ES-I3 (cell line): Measurements from ENCODE around the gene IFI35.
"Not testable (repeated sequence)": the region's sequence is repeated elsewhere in the genome, so short reads cannot be mapped to it uniquely, and the experiment has no call there.

ENCODE experiments used
- H3K36me3 ChIP-seq: 2 replicates; pipeline ENCODE4 v1.6.1; 2013; ENCODE audit warnings: mild to moderate bottlenecking, low read length, control low read depth, moderate library complexity; ENCODE audit not compliant: insufficient read depth
- H3K4me1 ChIP-seq: 2 replicates; pipeline ENCODE4 v1.6.1; 2013; ENCODE audit warnings: mild to moderate bottlenecking, control low read depth, low read length; ENCODE audit not compliant: insufficient read depth
- H3K9ac ChIP-seq: 2 replicates; pipeline ENCODE4 v1.6.1; 2013; ENCODE audit warnings: low read depth, mild to moderate bottlenecking, low read length, moderate library complexity
- H3K9me3 ChIP-seq: 2 replicates; pipeline ENCODE4 v1.6.1; 2013; ENCODE audit warnings: mild to moderate bottlenecking, low read length, moderate library complexity; ENCODE audit not compliant: control insufficient read depth, insufficient read depth

The IFI35 gene

DNA sequence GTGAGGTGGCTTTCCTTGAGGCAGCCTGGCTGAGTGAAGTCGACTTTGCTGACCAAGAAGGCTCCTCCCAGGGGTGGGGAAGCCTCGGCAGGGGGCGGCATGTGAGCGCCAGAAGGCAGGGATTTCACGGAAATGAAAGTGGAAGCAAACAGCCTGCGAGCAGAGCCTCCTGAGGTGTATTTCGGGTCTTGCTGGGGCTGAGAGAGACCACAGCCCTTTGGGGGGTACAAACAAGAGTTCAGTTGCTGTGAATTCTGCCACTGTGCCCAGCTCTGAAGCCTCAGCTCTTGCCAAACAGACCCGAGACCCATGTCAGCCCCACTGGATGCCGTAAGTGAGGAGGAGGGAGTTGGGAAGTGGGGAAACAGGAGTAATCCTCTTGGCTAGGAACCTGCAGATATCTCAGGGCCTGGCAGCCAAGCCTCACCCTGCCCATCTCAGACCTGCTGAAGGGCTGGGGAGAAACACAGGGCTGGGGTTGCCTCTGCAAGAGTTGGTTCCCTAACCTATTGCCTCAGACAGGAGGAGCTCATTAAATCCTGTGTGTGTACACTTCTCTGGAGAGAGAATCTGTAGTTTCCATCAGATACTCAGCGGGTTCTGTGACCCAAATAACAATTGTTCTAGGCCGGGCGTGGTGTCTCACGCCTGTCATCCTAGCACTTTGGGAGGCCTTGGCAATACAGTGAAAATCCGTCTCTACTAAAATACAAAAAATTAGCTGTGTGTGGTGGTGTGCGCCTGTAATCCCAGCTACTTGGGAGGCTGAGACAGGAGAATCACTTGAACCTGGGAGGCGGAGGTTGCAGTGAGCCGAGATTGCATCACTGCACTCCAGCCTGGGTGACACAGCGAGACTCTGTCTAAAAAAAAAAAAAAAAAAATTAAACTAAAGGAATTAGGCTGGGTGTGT is at the start of gene IFI35:
Gene IFI35 (plus strand): TSS at position 146 of the 913 bp plus-strand sequence. CDS start 164 bp downstream, at position 310.
- H3K9ac ChIP-seq, result peak within 1 kb of the TSS; percentile 51
- H3K36me3 ChIP-seq, result peaks cover 7% of the 10 kb centered on the region
- no peaks in the 10 kb centered on the region for H3K9me3 ChIP-seq
- no peaks in the 10 kb centered on the region for H3K4me1 ChIP-seq

DNA sequence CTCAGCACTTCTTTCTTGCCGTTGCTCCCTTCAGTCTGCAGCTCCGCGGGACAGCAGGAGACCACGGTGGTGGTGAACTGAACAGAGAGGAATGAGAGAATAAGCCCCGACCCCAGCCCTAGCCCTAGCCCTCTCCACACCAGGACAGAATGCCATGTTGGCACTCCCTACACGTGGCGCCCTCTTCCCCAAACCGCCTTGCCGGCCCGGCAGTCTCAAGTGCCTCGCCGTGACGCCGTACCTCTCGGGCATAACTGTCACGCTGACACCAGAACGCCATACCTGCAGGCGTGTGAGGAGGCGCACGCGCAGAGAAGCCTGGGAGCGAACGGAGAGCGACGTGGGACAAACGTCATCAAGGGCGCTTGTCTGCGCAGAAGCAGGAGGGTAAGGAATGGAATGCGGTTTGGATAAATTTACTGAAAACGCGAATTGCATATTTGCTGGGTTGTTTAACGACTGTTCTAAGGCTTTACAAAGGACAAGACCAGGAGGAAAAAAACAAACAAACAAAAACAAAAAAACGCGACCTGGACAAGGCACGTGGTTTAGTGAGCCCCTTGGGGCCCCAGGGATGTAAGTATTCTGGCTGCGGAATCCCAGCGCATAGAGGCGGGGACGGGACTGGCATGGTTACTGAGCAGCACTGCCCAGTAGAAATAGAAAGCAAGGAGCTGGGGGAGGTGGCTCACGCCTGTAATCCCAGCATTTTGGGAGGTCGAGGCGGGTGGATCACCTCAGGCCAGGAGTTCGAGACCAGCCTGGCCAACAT is 42.2 kb upstream of the IFI35 start, which contains the start of gene AARSD1:
Gene AARSD1 (minus strand): TSS at position 294 of the 772 bp plus-strand sequence. CDS start 14 bp downstream, at position 280.
- Histone ChIP-seq H3K9ac (peak within 1 kb of the TSS; percentile 86), H3K9me3 (no peaks in the 10 kb centered on the region), H3K36me3 (peaks cover 25% of the 10 kb centered on the region), H3K4me1 (peaks cover 5% of the 10 kb centered on the region)

DNA sequence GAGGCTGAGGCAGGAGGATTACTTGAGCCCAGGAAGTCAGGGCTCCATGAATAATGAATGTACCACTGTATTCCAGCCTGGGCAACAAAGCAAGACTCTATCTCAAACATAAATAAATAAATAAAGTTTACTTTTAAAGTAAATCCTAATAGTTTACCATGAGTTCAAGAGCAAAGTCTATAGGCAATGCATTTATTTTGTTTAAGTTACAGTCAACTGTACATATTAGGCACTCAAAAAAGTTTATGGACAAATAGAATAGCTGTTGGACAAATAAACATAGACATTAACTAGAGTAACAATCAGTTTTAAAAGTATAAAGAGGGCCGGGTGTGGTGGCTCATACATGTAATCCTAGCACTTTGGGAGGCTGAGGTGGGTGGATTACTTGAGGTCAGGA is 38.7 kb upstream of the IFI35 start:
- Histone ChIP-seq H3K9me3 (no peaks in the 10 kb centered on the region), H3K9ac (no peak overlapping the region), H3K36me3 (no peaks in the 10 kb centered on the region; the same call in 1 of the 2 replicates), H3K4me1 (peaks cover 5% of the 10 kb centered on the region)

DNA sequence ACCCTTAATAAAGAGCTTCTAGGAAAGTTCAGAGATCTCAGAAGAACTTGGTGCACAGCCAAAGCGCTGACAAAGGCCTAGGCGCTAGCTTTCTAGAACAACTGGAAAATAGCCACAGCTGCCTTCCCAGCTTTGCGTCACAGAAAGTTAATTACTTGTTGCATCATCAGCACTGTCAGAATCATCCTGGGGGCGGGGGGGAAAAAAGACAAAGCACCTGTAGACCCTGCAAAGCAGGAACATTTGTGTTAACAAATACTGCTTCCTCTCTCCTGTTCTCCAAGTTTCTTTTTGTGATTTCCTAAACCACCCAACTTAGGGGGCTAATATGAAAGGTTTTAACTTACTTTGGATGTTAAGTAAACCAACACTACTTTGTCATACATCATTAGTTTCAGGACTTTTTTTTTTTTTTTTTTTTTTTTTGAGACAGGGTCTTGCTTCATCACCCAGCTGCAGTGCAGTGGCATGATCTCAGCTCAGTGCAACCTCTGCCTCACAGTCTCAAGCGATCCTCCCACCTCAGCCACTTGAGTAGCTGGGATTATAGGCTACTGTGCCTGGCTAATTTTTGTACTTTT is 37.5 kb upstream of the IFI35 start:
- H3K4me1 ChIP-seq, result no peaks in the 10 kb centered on the region
- no peak overlapping the region for H3K9ac ChIP-seq
- H3K36me3 ChIP-seq, result no peaks in the 10 kb centered on the region; the same call in 1 of the 2 replicates
- H3K9me3 ChIP-seq, result no peaks in the 10 kb centered on the region

DNA sequence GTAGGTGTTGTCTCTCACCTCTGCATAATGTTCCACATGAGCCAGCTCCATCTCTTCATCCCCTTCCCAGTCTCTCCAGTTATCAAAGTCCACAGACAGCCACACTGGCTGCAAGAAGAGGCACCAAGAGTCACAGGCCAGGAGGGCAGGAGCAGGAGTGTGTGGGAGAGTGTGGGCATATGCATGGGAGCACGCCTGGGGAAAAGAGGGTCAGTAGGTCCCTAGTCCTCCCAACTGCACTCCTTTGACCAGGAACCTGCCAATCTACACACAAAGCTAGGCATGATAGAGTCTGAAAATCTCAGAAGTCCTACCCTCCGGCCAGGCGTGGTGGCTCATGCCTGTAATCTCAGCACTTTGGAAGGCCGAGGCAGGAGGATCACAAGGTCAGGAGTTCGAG is 35.0 kb upstream of the IFI35 start:
- no peaks in the 10 kb centered on the region for H3K9me3 ChIP-seq
- H3K9ac ChIP-seq, result no peak overlapping the region
- no peaks in the 10 kb centered on the region; the same call in 1 of the 2 replicates for H3K36me3 ChIP-seq
- H3K4me1 ChIP-seq, result no peaks in the 10 kb centered on the region

DNA sequence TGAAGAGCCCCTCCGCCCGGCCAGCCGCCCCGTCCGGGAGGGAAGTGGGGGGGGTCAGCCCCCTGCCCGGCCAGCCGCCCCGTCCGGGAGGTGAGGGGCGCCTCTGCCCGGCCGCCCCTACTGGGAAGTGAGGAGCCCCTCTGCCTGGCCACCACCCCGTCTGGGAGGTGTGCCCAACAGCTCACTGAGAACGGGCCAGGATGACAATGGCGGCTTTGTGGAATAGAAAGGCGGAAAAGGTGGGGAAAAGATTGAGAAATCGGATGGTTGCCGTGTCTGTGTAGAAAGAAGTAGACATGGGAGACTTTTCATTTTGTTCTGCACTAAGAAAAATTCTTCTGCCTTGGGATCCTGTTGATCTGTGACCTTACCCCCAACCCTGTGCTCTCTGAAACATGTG is 33.3 kb upstream of the IFI35 start:
- H3K36me3 ChIP-seq, H3K9me3 ChIP-seq, H3K4me1 ChIP-seq, H3K9ac ChIP-seq: not testable (repeated sequence)

DNA sequence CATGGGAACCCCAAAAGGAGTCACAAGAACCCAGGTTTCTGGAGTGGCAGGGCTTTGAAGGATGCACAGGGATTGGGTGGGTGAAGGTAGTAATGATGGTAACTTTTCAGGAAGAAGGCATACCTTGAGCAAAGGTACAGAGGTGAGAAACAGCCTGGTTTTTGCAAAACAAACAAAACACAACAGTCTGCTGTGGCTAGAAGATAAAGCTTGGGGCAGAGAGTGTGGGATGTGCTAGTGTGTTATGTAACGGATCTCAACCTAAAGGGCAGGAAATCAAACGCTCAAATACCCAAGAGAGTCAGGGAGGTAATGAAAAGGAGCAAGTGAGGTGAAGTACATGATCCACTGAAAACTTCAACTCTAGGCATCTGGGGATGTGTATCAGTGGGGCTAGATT is 31.3 kb upstream of the IFI35 start:
- Histone ChIP-seq H3K4me1 (peaks cover 7% of the 10 kb centered on the region), H3K9ac (no peak overlapping the region), H3K36me3 (no peaks in the 10 kb centered on the region; the same call in 1 of the 2 replicates), H3K9me3 (no peaks in the 10 kb centered on the region)

DNA sequence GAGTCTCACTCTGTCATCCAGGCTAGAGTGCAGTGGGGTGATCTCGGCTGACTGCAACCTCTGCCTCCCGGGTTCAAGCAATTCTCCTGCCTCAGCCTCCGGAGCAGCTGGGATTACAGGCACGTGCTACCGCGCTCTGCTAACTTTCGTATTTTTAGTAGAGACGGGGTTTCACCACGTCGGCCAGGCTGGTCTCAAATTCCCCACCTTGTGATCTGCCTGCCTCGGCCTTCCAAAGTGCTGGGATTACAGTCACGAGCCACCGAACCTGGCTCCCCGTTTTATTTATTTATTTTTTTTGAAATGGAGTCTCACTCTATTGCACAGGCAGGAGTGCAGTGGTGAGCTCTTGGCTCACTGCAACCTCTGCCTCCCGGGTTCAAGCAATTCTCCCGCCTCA is 30.9 kb upstream of the IFI35 start:
- H3K4me1 ChIP-seq, H3K9me3 ChIP-seq, H3K36me3 ChIP-seq, H3K9ac ChIP-seq: not testable (repeated sequence)

DNA sequence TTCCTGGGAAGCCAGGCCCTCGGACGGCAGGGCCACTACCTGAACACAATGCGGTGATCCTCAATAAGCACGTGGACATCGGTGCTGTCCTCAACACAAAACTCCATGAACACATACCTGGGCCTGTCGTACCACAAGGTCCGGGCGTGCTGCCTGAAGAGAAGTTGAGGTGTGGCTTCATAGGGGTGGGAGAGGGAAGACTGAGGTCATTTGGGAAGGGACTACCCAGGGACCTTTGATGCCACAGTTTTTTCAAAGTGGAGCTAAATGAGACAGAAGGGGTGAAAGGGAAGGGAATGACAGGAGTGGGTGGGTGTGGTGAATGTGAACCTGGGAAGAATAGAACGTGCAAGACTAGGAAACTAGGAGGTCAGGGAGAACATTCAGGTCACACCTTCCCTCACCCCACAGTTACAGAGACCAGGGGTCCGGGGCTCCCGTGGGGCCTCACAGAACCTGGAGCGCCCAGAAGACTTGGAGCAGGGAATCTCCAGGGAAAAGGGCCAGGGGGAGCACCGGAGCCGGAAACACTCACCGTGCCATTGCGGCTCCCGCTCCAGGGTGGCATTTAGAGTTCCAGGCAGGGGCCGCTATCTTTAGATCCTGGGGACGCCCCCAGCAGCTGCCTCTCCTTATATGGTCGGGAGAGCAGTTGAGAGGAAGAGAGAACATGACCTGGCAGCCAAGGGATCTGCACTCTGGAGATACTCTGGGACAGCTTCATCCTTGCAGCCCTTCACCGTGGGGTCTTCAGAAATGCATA is 26.9 kb upstream of the IFI35 start, which contains the start of gene PTGES3L:
Gene PTGES3L (minus strand): TSS at position 570 of the 763 bp plus-strand sequence. CDS start 27 bp downstream, at position 543.
- H3K36me3 ChIP-seq, result peaks cover 3% of the 10 kb centered on the region; the same call in 1 of the 2 replicates
- no peaks in the 10 kb centered on the region for H3K9me3 ChIP-seq
- H3K4me1 ChIP-seq, result peaks cover 7% of the 10 kb centered on the region
- peak within 1 kb of the TSS; percentile 87 for H3K9ac ChIP-seq

DNA sequence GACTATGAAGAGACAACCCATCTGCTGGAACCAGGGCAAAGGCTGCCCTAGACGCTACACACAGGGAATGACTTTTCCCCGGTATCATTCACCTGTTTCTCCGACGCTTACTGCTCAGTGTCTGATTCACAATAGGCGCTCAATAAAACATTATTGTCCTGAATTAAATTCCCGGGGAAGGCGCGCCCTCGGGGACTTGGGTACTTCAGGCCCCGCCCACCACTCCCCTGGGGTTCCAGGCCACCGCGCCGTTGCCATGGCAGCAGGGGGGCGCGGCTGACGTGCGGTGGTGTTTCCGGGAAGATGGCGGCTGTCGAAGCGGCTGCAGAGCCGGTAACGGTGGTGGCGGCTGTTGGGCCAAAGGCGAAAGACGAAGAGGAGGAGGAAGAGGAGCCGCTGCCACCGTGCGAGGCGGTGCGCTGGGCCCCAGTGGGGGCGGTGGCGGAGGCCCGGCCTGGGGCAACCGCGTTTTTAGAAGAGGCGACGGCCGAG is 26.3 kb upstream of the IFI35 start, which contains the start of gene RUNDC1:
Gene RUNDC1 (plus strand): TSS at position 292 of the 492 bp plus-strand sequence. CDS start 12 bp downstream, at position 304.
- Histone ChIP-seq H3K36me3 (peaks cover 3% of the 10 kb centered on the region), H3K9ac (peak within 1 kb of the TSS; percentile 87), H3K4me1 (peaks cover 7% of the 10 kb centered on the region), H3K9me3 (no peaks in the 10 kb centered on the region)

DNA sequence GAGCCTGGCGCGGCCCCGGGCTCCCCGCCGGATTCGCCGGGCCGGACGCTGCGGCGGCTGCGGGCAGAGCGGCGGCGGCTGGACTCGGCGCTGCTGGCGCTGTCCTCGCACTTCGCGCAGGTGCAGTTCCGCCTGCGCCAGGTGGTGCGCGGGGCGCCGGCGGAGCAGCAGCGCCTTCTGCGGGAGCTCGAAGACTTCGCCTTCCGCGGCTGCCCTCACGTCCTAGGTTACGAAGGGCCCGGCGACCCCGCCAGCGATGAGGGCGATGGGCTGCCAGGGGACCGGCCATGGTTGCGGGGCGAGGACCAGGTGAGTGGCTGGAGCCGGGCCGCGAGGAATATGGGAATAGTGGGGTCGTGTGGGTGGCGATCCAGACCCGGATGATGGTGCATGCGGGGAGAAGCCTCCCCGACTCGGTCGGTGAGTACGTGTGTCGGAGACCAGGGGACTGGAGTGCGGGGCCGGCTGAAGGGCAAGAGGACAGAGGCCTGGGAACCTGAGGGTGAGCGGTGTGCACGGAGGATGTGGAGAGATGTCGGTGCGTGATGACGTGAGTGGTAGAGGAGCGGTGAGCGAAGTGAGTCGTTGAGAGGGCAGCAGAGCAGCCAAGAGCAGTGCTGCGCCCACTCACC is 25.7 kb upstream of the IFI35 start:
- Histone ChIP-seq H3K4me1 (peaks cover 7% of the 10 kb centered on the region), H3K9ac (peak overlapping the region; percentile 87), H3K9me3 (no peaks in the 10 kb centered on the region), H3K36me3 (peaks cover 3% of the 10 kb centered on the region)

DNA sequence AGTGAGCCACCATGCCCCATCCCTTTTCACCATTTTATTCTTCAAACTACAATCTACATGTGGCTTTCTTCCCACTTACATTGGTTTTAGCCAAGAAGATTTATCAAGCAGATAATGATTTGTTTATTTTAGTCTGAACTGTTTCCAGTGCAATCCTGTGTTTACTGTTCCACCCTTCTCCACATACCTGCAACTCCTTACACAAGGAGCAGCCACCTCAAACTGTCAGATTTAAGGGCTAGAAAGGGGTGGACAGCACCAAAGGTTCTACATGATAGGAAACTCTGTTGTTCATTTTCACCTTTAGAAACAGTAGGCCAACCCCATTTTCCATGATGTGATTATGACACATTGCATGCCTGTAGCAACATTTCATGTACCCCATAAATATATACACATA is 24.3 kb upstream of the IFI35 start:
- Histone ChIP-seq H3K9ac (no peak overlapping the region), H3K36me3 (peaks cover 5% of the 10 kb centered on the region)

DNA sequence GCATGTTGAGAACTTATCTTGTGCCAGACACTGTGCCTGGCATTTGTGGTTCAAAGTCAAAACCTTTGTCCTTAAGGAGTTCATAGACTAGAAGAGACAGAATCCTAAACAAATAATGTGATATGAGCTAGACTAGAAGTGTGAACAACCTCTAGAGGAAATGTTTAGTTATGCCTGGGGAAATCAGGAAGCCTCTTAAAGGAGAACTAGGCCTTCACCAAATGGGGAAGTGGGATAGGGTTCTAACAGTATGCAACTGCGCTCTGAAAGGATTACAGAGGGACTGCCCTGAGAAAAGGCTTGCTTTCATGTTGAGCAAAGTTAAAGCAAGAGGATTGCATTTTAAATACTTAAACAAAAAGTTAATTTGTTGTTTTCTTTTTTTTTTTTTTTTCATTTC is 21.4 kb upstream of the IFI35 start:
- Histone ChIP-seq H3K36me3 (peaks cover 25% of the 10 kb centered on the region), H3K4me1 (no peaks in the 10 kb centered on the region), H3K9ac (no peak overlapping the region), H3K9me3 (no peaks in the 10 kb centered on the region)

More for the DNA sequence above, 24.3 kb upstream of the IFI35 start:
- Histone ChIP-seq H3K9me3 (no peaks in the 10 kb centered on the region), H3K4me1 (peaks cover 7% of the 10 kb centered on the region)
